HT-29 (cell line): ENCODE results near the gene TMPRSS7. TPM values are rescaled to one million over a fixed set of nuclear protein-coding genes. Genes with fewer than 3 reads are reported as not detected.
A peak's percentile ranks its signal among the peaks of the same experiment; 100 is the strongest.
"Not testable (repeated sequence)": the region's sequence is repeated elsewhere in the genome, so short reads cannot be mapped to it uniquely, and the experiment has no call there.

Source experiments
- DNase-seq: peaks from one replicate; pipeline ENCODE4 v3.0.0-alpha.2; 2015; ENCODE audit warnings: low spot score
- total RNA-seq: library from RNA; depleted of rRNA; stranded (reverse); fragments of >200 nt; shearing (Covaris generic); gene quantifications from 2 replicates; pipeline ENCODE4 v1.2.3, GENCODE V29; 2014

TMPRSS7 gene
- total RNA-seq, 1 experiment from 2014 or later, result not detected

- no peak for DNase-seq
These were observed 22.1 kb upstream of the TMPRSS7 start for GRCh38 chr3:112012205-112012992.

GRCh38 chr3:112013058-112013783, 21.3 kb upstream of the TMPRSS7 start:
- DNase-seq, result peak; percentile 88

GRCh38 chr3:112013784-112014143, 20.8 kb upstream of the TMPRSS7 start:
- DNase-seq, result no peak

DNA sequence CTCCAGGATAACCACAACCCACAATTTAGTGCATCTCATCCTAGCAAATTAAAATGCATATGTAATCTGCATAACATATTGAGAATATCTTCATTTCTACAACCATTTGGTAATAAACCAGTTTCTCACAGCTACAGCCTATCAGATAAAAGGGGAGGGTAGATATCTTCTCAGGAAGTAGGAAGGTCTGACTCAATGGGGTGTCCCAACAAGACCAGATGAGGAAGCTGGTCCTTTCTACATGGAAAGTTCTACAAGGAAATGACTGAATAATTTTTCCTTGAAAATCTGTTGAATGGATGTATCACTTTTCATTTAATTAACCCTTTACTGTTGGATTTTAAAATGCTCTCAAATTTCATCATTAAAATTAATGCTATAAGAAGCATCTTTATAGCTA, 17.4 kb upstream of the TMPRSS7 start:
- no peak for DNase-seq

- no peak for DNase-seq
These were observed 15.8 kb upstream of the TMPRSS7 start for GRCh38 chr3:112018712-112019111.

GRCh38 chr3:112019716-112020115, 14.8 kb upstream of the TMPRSS7 start:
- no peak for DNase-seq

GRCh38 chr3:112020674-112021085, 13.9 kb upstream of the TMPRSS7 start:
- DNase-seq, result no peak

DNA sequence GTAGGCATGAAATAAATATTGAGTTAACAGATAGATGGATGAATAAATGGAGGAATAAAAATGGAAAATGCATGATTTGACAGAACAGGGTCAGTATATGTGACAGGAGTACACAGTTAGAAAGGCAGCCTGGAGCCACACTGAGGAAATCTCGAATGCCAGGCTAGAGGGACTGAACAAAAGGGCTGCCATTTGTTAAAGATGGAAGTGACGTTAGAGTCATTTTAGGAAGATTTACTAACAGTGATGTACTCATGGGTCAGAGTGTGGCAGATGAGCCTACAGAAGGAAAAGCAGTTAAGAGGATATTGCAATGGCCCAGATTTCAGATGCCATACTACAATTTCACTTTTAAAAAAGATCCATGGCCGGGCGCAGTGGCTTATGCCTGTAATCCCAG, 7.4 kb upstream of the TMPRSS7 start:
- no peak for DNase-seq

GRCh38 chr3:112027826-112028225, 6.7 kb upstream of the TMPRSS7 start:
- DNase-seq, result no peak

- no peak for DNase-seq
These were observed 3.6 kb upstream of the TMPRSS7 start for GRCh38 chr3:112030901-112031300.

DNA sequence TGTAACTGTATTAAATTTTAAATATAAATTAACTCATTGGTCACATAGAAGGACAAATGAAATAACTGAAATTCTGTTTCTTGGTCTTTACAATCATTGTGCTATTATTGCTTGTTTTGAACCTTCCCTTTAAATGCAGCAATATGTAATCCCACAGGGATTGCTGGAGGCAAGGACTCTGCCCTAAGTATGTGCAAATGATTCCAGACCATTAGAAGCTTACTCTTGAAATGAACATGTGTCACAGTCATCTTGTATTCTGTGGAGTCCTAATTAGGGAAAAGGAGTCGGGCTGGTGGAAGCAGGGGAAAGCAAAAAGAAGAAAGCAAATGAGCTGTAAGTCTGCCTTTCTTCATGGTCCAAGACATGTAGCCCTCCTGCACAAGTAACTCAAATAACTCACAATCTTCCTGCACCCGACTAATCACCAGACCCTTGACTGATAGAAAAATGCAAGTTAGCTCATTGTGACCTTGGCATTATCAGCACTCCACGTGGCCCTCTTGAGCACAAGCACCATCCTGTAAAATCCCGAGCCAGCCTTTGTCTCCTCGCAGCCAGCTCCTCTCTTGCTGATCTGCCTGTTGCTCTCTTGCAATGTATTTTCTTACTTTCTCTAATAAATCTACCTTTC, 2.3 kb upstream of the TMPRSS7 start:
- no peak for DNase-seq

- DNase-seq, result no peak
These were observed 705 bp downstream of the TMPRSS7 start for GRCh38 chr3:112035241-112035640.

- not testable (repeated sequence) for DNase-seq
These were observed 2.7 kb downstream of the TMPRSS7 start for GRCh38 chr3:112037194-112037593.

GRCh38 chr3:112038863-112039262, 4.3 kb downstream of the TMPRSS7 start:
- DNase-seq, result peak; percentile 70

DNA sequence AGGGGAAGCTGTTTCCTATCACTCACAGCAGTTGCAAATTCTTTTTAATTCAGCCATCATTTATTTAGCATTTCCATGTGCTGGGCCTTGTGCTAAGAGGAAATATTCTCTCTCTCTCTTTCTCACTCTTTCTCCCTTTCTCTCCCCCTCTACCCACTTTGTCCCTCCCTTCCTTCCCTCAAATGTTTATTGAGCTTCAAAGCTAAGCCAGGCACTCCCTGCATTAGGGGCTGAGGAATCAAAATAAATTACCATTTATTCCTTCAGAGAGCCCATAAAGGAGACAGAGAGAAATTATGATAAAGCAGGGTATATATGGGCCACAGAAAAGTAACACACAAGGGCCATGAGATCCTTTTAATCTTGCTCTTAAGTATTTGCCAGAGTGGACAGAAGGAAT, 6.8 kb downstream of the TMPRSS7 start:
- no peak for DNase-seq

GRCh38 chr3:112042842-112043280, 8.3 kb downstream of the TMPRSS7 start:
- DNase-seq, result peak; percentile 82

DNA sequence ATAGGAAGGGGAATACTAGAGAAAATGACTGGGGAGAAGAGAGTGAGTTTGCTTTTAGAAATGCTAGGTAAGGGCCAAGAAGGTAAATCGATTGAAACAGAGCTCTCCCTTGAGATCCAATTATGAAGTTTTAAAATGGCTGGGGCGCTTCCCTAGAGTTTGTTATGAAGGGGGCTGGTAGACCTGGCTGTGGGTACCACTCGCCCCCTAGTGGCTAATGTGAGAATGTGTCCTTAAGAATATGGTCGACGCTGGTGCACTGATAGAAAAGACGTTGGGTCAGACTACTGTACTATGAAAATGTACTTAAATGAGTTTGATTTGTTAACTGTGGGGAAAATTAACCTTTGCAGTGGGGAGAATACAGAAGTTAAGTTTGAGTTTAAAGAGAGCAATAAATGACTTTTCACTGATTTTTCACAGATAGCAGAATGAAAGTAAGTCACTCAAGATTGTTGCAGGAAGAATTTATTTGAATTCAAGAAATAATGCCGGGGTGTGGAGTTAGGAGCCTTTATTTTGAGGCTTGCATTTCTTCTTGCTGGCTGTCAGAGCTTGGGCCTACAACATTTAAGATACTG, 9.2 kb downstream of the TMPRSS7 start:
- DNase-seq, result peak; percentile 92

DNA sequence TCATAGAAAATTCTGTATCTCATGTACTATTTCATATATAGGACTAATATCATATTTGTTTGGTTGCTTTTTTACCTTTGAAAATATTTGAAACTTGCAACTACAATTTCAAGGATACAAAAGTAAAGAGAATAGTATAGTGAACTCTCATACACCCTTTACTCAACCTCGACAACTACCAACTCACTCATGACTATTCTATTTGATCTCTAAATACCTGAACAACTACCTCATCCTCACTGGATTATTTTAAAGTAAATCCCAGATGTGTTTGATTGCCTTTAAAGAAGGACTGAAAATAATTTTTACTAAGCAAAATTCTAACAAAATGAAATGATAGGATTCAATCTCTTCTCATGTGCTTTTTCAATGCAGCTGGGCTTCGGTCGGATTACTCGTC, 12.1 kb downstream of the TMPRSS7 start:
- DNase-seq, result no peak

DNA sequence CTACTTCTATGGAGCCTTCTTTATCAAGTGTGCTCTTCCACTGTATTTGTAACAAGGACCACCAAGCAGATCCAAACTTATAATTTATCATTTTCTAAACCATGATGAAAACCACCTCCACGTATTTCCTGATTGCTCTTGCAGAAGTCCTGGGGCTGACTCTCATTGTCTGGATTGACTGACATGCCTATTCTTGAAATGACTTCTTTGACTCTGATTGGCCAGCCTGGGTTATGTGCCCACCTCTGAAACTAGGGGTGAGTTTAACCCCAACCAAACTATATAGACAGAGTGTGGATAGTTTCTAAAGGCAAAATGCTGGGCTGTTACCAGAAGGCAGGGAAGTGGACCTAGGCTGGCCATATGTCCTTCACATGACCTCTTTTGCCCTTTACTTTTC, 12.7 kb downstream of the TMPRSS7 start:
- no peak for DNase-seq

DNA sequence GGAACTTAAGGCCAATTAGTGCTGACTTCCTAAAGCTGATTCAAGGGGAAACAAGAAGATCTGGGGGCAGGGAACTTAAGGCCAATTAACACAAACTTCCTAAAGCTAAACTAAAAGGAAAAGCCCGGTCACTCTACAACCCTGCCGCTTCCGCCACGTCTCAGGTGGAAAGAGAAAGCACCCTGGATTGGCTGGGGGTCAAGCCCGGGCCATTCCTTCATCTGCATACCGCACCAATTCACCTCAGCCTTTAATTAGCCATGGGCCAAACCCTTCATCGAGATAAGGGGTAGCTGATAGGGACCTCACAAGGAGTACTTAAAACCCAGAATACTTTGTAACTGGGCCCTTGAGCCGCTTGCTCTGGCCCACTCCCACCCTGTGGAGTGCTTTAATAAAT, 14.4 kb downstream of the TMPRSS7 start:
- DNase-seq, result no peak

DNA sequence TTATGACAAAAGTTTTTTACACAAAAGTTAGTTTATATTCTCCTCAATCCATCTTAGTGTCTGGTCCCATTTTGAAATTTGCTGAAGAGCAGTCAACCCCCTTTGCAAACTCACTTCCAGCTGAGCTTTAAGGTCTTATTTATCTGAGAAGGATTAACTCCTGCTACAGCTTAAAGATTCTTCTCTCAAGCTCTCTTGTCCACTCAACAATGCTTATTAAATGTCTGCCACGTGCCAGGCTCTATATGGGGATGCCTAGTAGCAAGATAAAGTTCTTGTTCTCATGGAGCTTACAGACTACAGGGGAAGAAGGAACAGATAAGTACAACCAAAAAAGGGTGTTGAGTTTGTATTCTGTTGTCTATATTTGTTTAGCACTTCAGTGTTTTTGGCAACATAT, 18.7 kb downstream of the TMPRSS7 start:
- DNase-seq, result no peak

DNA sequence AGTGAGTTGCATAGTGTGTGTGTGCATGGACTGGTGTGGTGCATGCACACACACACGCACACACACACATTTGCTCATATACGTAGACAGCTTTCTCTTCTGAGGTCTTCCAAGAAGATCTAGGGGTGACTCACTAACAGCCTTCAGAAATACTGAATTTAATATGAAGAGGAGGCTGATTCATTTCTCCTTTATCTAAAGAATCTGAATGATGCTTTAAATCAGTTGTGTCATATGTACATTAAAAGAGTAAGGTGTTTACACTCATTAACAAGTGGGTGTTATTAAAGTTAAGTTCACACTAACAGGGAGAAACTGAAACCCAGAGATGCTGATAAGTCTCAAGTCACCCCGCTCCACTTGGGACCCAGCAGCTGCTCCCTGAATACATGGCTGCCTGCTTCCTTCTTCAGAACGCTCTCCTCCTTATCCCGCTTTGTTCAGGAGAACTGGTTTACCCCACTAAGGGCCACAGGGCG, 22.0 kb downstream of the TMPRSS7 start:
- no peak for DNase-seq
